ENCODE measurements around the gene KCNQ1. TPM values are rescaled to one million over a fixed set of nuclear protein-coding genes. Genes with fewer than 3 reads are reported as not detected.

KCNQ1 gene
- total RNA-seq, 1 experiment from 2014 or later: 2.3 TPM

DNA sequence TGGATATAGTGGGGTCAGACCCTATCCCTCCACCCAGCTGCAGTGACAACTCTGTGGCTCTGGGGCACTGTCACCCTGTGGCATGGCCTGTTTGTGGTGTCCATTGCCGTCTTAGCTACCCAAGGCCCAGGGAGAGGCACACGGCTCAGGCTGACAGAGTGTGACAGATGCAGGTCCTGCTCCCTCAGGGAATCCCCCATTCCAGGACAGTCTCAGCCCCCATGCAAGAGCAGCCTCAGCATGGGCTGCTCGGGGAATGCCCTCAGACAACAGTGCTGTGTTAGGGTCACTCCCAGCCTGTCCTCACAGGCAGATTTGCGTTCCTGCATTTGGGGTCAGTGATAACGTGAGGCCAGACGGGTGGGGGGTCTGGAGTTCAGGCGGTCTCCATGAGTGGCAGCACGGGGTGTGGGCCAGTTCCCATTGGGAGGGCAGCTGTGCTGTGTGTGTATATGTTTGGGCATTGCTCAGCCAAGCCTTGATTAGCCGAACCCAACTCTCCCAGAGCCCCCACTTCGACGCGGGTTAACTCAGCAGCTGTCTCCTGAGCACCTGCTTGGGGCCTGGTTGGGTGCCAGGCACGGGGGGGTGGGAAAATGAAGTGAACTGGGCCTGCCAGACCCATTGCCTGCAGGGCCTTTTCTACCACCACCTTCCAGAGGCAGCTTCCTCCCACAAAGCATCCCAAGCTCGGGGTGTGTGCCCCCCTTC lies 260.2 kb downstream of the KCNQ1 start:
- H3K9me3 Mint-ChIP-seq: peaks cover 10 to 13% of the 10 kb centered on the region in 2 experiments; a peak in 4 of 5 replicates
- no peak overlapping the region; a peak in 1 of 7 replicates for H3K27ac Mint-ChIP-seq
- peaks cover 2% of the 10 kb centered on the region; the same call in 1 of the 2 replicates for H3K27me3 ChIP-seq (ENCODE audit: insufficient read depth, low read length)
- peaks cover 2 to 20% (median 10%) of the 10 kb centered on the region in 3 experiments; a peak in 4 of 7 replicates for H3K36me3 Mint-ChIP-seq (ENCODE audit: insufficient read depth in 1 of 3, low read depth in 3 of 3)
- H3K4me3 Mint-ChIP-seq: no peak overlapping the region
- H2BK20ac ChIP-seq (ENCODE audit: low read depth, low read length, poor library complexity, severe bottlenecking): no peak overlapping the region
- no peak overlapping the region for H3K56ac ChIP-seq (ENCODE audit: insufficient read length, low read depth, low read length)
- H4K91ac ChIP-seq (ENCODE audit: insufficient read length, low read depth, low read length): no peak overlapping the region
- no peak overlapping the region for H3K23ac ChIP-seq (ENCODE audit: insufficient read length, low read depth, low read length)
- peaks cover 93% of the 10 kb centered on the region for H3K27me3 Mint-ChIP-seq (ENCODE audit: low read depth)
- H2AK5ac ChIP-seq (ENCODE audit: insufficient read length, low read length): no peak overlapping the region
- H3K4ac ChIP-seq (ENCODE audit: low read depth, low read length): no peak overlapping the region
- no CpG with 5 or more reads among the region's 14 CpGs for WGBS (ENCODE audit: extremely low coverage, insufficient read length, low lambda C conversion rate)
- H3K14ac ChIP-seq (ENCODE audit: insufficient read depth, low read length): no peak overlapping the region
- H2BK120ac ChIP-seq (ENCODE audit: low read depth, low read length, poor library complexity, severe bottlenecking): no peak overlapping the region
- no peak overlapping the region for H4K5ac ChIP-seq (ENCODE audit: insufficient read length, low read depth, low read length)
- H3K9me3 ChIP-seq (ENCODE audit: control insufficient read depth, low read depth, low read length): no peaks in the 10 kb centered on the region
- H2BK12ac ChIP-seq (ENCODE audit: insufficient read length, low read depth, low read length): no peak overlapping the region
- no peak overlapping the region for H2AFZ ChIP-seq (ENCODE audit: low read length)
- H3K4me1 Mint-ChIP-seq: peaks cover 40 to 45% of the 10 kb centered on the region in 2 experiments
- H2BK5ac ChIP-seq (ENCODE audit: insufficient read length, low read length): no peak overlapping the region
- H3K79me1 ChIP-seq (ENCODE audit: insufficient read depth, low read depth, low read length, poor library complexity, severe bottlenecking): no peaks in the 10 kb centered on the region
- no peak overlapping the region for H3K27ac ChIP-seq (ENCODE audit: insufficient read length, low read depth, low read length)
- no peak overlapping the region for H3K18ac ChIP-seq (ENCODE audit: insufficient read length, low read depth, low read length)
- no peaks in the 10 kb centered on the region for H3K79me2 ChIP-seq (ENCODE audit: insufficient read depth, low read length)
- no peak for DNase-seq
- no peak for TF ChIP-seq CTCF (conservative IDR thresholded peaks at IDR 0.05)
- no peak overlapping the region for H3K4me2 ChIP-seq (ENCODE audit: insufficient read depth, insufficient read length, low read length)
- H3K9ac ChIP-seq (ENCODE audit: extremely low read depth, insufficient read length, low read length): no peak overlapping the region
- H2BK15ac ChIP-seq (ENCODE audit: low read depth, low read length): no peak overlapping the region
- H4K8ac ChIP-seq (replicated peaks; ENCODE audit: insufficient read length, low read depth, low read length): no peak overlapping the region
- no peaks in the 10 kb centered on the region for H4K20me1 ChIP-seq (ENCODE audit: control insufficient read depth, insufficient read depth, insufficient read length)
- H3K23me2 ChIP-seq (ENCODE audit: insufficient read length, low read depth, low read length, poor library complexity, severe bottlenecking): no peaks in the 10 kb centered on the region
- H3T11ph ChIP-seq (ENCODE audit: low read length): no peak overlapping the region
- H3K4me1 ChIP-seq (ENCODE audit: insufficient read depth, low read length): peaks cover 3% of the 10 kb centered on the region; the same call in 1 of the 2 replicates

Data from H9 (cell line).